ENCODE measurements around the gene TRAPPC12.
A peak's percentile ranks its signal among the peaks of the same experiment; 100 is the strongest.
"Not testable (repeated sequence)": the region's sequence is repeated elsewhere in the genome, so short reads cannot be mapped to it uniquely, and the experiment has no call there.

The TRAPPC12 gene

GRCh38 chr2:3488061-3488531, 108.6 kb downstream of the TRAPPC12 start:
- DNase-seq, result peak; percentile 10

- peak; percentile 19 for DNase-seq
Observed at GRCh38 chr2:3488855-3489763, 109.6 kb downstream of the TRAPPC12 start.

- DNase-seq, result no peak
Observed at GRCh38 chr2:3489764-3490115, 110.2 kb downstream of the TRAPPC12 start.

DNA sequence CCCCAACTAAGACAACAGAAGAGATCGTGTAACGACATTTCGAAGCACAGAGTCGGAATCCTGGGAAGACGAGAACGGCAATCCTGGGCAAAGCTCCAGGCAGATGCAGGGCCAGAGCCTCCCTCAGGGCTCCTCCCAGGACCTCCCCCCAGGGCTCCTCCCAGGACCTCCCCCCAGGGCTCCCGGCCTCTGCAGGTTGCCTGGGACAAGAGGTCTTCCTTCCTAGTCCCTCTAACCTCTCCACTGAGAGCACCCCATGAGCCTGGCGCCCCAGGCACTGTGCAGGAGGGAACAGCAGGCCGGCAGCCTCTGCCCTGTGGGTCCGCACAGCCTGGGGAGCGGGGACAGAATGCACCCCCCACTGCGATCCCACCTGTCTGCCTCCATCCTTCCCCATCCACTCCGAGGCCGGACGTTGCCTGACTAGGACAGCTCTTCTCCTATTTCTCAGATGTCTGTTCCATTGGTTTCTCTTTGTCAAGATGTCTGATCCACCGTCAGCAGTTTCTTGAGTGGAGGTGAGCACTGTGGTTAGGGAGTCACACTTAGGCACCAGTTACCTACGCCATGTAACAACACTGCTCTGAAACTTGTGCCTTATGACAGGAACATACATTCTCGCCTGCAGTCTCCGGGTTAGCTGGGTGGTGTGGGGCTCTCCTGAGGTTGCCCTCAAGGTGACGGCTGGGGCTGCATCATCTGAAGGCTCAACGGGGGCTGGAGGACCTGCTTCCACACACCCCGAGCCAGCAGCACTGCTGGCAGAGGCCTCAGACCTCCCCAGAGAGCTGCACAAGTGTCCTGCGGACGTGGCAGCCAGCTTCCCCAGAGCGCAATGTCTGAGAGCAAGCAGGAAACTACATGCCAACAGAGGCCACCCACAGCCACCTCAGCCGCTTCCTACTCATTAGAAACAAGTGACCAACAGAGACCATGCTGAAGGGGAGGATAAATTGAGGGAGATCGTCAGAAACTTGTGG, 111.0 kb downstream of the TRAPPC12 start:
- DNase-seq, result no peak

- no peak for DNase-seq
Observed at GRCh38 chr2:3491306-3491705, 111.8 kb downstream of the TRAPPC12 start.

- no peak for DNase-seq
Observed at GRCh38 chr2:3491716-3492474, 112.4 kb downstream of the TRAPPC12 start.

GRCh38 chr2:3492475-3492787, 112.9 kb downstream of the TRAPPC12 start:
- not testable (repeated sequence) for DNase-seq

- peak; percentile 51 for DNase-seq
Observed at GRCh38 chr2:3492951-3493614, 113.6 kb downstream of the TRAPPC12 start.

GRCh38 chr2:3493615-3494007, 114.1 kb downstream of the TRAPPC12 start:
- peak; percentile 54 for DNase-seq

DNA sequence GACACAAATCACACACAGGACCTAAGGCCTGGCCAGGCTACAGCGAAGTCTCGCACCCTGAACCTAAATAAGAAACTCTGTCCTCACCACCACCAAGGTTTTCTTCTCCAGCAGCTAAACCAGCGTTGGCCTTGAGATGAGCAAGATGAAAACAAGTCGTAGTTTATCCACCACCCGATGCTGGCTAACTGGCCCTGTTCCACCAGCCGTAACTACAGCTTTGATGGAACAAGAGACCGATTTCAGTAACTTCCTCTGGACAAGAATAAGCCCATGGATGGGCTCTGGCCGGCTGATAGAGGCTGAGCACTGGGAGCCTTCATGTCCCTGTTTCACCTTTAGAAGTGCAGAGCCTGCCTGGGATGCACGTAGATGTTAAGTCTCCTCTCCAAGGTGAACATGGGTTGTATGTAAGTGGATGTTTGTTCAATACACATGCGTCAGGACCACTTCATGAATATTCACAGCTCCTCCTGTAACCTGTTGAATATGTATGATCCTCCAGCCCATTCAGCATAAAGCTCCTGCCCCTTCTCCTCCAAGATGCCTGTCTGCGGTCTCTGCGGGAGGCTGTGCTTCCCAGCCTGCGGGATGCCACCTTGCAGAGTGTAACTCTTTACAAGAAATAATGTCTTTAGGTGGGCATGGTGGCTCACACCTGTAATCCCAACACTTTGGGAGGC, 115.6 kb downstream of the TRAPPC12 start:
- no peak for DNase-seq

DNA sequence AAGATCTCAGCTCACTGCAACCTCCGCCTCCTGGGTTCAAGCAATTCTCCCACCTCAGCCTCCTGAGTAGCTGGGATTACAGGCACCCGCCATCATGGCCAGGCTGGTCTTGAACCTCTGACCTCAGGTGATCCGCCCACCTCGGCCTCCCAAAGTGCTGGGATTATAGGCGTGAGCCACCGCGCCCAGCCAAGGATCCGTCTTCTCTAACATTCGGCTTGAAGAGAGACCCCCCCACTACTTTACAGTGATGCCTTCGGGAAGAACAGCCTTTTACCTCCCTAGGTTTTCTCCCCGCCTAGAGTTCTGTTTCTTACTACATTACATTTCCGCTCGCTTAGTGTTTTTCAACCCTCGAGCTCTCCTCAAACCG, 117.2 kb downstream of the TRAPPC12 start:
- DNase-seq, result not testable (repeated sequence)

GRCh38 chr2:3498783-3499394, 119.4 kb downstream of the TRAPPC12 start:
- no peak for DNase-seq

GRCh38 chr2:3500326-3500899, 120.9 kb downstream of the TRAPPC12 start:
- DNase-seq, result no peak

GRCh38 chr2:3503046-3503445, 123.6 kb downstream of the TRAPPC12 start:
- DNase-seq, result no peak

DNA sequence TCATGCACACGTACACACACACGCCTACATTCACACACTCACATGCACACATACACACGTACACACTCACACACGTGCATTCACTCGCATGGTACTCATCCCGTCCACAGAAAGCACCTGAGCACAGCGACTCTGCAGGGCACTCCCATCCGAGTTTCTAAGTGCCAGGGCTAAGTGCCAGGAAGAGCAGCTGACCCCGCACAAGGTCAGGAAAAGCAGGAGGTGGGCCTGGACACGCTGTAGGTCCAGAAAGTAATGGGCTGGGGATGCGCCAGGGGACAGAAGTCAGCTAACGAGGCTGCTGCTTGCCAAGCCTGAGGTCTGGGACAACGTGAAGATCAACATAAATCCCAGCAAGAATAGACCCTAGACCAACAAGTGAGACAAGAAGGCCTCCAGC, 124.0 kb downstream of the TRAPPC12 start:
- DNase-seq, result no peak

DNA sequence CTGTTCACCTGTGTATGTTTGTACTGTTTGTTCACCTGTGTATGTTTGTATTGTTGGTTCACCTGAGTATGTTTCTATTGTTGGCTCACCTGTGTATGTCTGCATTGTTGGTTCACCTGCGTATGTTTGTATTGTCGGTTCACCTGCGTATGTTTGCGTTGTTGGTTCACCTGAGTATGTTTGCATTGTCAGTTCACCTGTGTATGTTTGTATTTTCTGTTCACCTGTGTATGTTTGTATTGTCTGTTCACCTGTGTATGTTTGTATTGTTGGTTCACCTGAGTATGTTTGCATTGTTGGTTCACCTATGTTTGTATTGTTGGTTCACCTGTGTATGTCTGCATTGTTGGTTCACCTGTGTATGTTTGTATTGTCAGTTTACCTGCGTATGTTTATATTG, 125.2 kb downstream of the TRAPPC12 start:
- no peak for DNase-seq

- no peak for DNase-seq
Observed at GRCh38 chr2:3505771-3506170, 126.3 kb downstream of the TRAPPC12 start.

DNA sequence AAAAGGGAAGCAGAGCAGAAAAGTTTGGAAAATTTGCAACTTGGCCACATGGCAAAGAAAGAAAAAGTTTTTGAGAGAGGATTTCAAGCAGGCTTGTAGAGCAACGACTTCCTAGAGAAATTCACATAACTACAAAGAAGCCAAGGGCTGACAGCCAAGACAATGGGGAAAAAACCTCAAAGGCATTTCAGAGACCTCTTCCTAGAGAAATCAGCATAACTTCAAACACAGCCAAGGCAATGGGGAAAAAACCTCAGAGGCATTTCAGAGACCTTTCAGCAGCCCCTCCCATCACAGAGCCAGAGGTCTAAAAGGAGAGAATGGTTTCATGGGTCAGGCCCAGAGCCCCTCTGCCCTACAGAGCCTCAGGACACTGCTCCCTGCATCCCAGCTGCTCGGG, 132.6 kb downstream of the TRAPPC12 start:
- no peak for DNase-seq

- DNase-seq, result no peak
Observed at GRCh38 chr2:3513026-3513810, 133.7 kb downstream of the TRAPPC12 start.

DNA sequence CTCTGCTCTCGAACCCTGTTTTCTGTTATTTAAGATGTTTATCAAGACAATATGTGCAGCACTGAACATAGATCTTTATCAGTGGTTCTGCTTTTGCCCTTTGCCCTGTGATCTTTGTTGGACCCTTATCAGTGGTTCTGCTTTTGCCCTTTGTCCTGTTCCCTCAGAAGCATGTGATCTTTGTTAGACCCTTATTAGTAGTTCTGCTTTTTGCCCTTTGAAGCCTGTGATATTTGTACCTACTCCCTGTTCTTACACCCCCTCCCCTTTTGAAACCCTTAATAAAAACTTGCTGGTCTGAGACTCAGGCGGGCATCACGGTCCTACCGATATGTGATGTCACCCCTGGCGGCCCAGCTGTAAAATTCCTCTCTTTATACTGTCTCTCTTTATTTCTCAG, 135.9 kb downstream of the TRAPPC12 start:
- DNase-seq, result not testable (repeated sequence)

Data from femur (tissue), 1 donor.